HG02970 (cell line): ENCODE data around the gene MRPL37.

Experiments used
- ATAC-seq: cut with Tn5 transposase; IDR thresholded peaks from one replicate; pipeline ENCODE4 v1.9.1; 2021; ENCODE audit warnings: mild to moderate bottlenecking, moderate library complexity, moderate number of reproducible peaks; ENCODE audit not compliant: unreplicated experiment, low FRiP score

Gene MRPL37

DNA sequence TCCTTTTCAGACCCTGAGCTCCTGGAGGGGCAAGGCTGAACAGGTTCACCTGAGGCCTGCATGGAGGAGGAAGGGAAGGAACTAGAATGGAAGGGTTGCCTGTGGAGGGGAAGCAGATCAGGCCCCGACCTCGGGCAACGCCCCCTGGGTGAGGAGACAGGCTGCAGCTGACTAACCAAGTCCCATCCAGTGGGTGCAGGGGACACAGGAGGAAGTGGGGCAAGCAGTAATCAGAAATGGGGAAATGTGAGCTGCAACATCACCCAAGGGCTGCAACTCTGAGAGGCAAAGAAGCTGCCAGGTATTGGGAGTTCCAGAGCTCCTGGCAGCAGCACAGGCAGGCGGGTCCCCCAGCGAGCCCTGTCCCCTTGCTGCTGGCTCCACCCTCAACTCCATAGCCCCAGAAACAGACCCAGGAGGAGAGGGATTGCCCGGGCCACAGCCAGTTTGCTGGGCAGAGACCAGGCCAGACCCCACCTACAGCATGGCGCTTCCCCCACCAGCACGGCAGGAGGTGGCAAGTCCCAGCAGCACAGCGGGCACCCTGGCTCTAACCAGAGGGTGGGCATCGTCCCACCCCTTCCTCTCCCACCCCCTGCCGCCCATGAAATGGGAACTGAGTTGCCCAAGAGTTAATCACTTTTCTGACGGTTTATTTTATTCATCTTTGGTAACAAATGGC lies 38.5 kb downstream of the MRPL37 start:
- ATAC-seq: no peak

DNA sequence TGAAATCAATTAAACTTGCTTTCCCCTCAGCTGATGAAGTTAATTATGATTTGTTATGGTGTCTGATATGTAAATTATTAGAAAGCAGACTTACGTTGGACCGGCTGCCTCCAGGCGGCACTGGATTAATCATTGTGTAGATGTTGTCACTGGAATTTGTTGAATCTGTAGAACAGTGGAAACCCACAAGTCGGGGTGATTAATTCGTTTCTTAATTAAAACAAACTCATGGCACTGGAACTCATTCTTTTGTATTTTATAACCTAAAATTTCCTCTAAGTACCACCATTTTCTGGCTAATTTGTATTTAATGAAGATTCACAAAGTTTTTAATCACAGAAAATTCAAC lies 39.0 kb downstream of the MRPL37 start:
- no peak for ATAC-seq

DNA sequence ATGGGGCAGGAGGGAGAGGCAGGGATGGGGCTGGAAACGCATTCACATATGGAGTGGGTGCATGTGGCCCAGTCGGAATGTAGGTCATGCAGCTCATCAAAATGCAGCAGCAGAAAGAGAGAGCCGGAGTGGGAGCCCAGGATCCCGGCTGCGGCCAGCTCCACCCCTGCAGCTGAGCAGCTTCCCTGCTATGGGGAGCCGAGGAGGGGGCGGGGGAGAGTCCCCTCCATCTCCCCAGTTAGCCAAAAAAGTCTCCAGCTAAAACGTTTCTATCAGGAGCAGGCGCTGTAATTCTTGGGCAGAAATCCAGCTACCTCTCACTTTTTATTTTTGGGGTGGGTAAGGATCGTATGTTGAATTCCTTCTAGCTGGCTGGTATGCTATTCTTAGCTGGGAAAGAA lies 39.7 kb downstream of the MRPL37 start:
- ATAC-seq: no peak

DNA sequence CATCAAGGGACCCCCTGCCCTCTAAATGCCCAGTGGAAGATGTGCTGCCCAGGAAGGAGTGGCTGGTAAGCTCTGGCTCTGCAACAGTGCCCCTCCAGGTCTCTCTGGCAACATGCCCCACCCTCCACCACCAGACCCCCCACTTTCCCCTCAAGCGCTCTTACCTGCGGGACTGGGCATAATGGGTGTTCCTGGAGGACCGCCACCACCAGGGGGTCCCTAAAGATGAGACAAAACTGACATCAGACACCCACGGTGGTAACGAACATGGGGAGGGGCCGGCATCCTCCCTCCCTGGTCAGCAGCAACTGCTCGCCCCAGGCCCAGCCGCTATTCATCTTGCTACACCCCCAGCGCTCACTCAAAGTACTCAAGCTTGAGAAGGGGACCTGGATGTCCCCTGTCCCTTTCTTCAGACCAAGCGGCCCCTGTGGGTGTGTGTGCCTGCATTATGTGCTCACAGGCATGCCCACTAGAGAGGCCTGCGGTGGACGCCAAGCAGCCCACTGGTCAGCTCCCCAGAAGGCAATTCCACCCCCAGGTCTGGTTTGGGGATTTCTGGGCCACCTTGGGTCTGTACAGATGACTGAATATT lies 40.9 kb downstream of the MRPL37 start:
- ATAC-seq: no peak

DNA sequence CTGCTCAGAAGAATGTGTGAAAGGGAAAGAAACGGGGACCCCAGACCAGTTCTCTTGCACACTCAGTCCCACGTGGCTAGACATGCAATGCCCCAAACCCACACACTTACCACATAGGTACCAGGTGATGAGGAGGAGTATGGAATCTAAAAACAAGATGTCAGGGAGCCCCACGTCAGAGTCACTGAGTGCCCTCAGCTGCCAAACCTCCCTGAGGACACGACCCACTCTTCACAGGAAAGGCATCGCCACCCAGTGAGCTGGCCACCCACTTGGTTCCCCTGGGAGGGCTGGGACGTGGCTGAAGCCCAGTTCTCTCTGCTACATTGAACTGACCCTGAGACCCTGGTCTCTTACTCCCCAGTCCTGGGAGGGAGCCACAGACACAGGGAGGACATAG lies 41.4 kb downstream of the MRPL37 start:
- ATAC-seq: no peak

DNA sequence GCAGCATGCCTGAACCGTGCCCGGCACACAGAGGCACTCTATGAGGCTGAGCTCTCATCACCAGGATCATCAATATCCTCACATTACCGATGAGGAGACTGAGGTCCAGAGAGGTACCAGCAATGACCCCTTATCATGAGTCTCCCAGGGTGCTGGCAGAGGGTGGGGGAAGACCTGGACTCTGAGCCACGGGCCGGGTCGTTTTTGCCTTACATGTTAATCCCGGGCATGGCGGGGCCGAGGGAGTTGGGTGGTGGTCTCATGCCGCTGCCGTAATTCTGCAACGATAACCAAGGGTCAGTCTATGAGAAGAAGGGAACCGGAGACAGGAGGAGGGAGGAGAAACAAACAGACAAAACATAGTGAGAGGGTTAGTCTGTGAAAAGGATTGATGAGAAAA lies 43.1 kb downstream of the MRPL37 start:
- ATAC-seq: no peak

DNA sequence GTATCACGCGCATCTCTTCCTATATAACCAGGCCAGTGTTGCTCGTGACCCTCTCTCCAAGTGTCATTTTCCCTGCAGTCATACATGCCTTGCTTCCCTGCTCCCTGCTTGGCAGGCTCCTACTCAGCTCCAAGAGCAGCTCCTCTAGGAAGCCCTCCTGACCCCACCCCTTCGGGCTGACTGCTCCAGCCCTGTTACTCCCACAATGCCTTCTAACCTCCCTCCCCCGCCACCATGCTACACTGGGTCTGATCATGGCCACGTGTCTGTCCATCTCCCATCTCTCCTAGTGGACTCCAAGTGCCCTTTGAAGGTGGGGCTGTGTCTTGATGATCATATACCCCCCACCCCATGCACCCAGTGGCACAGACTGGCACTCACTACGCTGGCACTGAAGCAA lies 44.7 kb downstream of the MRPL37 start:
- no peak for ATAC-seq

DNA sequence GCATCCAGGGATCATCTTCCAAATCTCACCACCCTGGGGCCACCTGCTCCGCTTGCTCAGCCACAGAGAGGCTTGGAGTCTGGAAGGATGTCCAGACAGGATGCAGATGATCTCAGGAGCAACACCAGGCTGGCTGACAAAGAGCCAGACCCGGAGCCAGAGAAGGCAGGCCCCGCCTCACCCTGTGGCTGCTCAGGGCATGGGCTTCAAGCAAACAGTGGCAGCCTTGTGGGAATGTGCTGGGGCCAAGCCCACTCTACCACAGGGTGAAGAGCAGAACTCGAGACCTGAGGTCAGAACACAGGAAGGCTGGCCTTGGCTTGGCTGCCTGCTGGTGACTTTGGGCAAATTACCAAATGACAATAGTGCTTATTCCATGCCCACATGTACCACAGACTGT lies 45.5 kb downstream of the MRPL37 start:
- ATAC-seq: no peak

DNA sequence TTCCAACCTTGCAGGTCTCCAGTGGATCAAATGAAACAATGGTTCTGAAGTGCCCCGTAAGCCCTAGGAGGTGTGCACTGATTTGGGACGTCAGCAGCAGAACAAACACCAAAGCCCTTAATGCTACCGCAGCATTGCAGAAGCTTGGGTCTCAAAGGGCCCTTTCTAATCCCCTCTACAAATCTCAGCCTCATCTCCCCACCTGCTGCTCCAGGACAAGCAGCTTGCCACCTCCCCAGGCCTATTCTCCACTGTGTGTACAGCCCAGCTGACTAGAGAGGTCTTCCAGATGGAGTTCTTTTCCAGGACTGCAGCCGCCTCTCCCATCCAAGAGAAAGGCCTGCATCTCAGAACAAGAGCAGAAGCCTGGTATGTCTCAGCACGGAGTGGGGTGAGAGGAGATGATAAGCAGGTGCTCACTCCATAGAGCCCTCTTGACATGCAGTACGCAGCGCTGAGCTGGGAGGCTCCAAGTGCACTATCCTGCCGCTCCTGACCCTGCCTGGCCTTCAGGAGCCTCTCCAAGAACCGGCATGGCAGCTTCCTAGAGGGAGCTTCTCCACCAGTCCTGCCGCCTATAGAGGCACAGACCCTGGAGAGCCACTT lies 46.3 kb downstream of the MRPL37 start:
- no peak for ATAC-seq

DNA sequence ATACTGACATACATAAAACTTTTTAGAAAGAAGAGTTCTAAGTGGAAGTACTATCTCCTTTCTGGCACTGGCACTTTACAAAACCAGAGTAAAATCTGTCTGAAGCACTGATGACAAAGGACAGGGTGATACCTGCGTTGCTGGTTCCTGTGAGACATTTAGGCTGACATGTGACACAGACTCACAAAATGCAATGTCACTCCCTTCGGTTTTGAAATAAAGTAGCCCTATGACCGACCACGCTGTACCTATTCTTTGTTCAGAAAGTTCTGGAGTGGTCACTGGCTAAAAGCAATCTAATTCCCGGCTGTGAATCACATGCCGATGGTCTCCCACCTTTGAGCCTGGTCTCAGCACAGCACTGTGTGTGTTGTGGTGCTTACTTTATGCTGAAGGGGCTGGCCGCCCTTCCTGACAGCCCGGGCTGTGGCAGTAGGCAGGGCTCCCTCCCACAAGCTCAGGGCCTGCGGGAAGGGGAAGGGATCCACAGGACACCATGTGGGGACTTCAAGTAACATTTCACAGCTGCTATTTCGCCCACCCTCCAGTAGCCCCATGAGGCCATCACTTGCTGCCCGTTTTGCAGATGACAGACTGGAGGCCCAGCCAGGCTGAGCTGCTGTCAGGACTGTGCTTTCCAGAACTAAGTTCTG lies 48.0 kb downstream of the MRPL37 start:
- ATAC-seq: no peak

DNA sequence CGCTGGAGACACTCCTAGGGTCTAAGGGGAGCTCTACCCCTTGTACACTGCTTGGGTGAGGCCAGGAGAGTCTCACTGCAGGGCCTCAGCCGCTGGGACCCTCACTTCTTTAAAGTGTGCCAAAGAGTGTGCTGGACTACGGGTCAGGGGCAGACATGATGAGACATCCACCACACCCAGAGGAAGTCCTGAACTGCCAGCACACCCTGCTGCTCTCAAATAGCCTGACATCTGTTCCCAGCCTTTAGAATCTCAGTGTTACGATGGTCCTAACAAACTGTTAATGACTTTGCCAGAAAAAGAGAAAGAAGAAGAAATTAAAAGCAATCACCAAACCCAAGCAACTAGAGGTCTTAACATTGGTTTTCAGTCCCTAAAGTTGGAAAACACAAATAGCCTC lies 49.0 kb downstream of the MRPL37 start:
- no peak for ATAC-seq

DNA sequence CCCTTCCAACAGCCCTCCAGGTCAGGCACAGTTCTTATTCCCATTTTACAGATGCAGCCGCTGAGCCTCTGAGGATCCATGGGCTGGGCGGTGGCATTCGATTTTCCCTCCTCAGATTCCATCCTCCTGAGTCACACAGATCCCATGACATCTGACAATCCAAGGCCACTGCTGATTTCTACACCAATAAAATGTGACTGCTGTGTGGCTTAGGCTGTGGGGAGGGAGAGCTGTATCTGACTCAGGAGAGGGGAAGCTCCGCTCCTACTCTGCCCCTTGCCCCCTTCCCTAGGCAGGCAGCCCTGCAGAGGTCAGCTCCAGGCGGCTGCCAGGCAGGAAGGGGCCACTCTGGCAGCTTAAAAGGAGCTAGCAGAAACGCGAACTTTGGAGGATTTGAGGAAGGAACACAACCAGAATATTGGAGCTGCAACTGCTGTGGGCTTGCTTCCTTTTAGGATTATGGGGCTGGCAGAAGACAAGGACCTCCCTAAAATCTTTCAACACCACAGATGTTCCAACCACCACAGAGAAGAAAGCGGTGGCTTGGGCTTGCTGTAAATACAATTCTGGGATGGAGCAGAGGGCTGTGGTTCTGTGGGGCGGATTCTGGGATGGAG lies 50.0 kb downstream of the MRPL37 start:
- no peak for ATAC-seq

DNA sequence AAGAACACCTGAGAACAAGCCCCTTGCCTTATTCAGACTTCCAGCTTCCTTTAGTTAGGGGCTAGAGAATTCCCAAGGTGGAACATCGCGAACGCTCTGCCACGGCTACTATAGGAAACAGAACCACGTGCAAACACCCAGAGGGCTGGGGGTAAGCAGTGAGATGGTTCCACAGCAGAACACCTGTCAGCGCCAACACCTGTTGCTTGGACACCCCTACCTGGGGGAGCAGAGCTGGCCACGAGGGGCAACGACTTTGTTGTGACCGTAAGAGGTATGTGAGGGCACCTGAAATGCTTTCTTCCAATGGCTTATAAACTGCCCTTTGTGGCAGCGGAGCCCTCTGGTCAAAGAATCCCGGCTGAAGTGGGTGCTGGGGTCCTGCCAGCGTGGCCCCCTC lies 50.7 kb downstream of the MRPL37 start:
- ATAC-seq: no peak

DNA sequence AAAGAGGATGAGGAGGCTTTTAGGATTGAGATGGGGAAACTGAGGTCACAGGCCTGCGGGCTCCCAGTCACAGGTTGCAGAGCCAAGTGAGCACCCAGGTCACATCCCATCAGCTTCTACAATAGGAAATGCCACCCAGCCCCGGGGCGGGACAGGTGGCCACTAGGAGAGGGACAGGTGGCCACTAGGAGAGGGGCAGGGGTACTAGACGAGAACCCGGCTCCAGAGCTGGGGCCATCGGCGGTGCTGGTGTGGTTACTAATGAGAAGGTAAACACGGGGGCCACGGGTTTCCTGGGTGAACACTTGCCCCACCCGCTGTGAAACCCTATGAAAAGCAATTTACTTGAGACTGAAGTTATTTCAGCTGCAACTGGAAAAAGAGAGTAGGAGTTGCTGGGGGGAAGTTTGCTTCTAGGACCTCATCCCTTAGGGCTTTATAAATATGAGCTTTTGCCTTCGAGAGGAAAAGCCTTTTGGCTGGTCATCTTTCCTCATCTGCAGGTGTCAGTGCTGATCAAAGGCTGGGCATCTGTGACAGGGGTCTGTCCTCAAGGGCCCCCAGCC lies 52.5 kb downstream of the MRPL37 start:
- ATAC-seq: no peak

DNA sequence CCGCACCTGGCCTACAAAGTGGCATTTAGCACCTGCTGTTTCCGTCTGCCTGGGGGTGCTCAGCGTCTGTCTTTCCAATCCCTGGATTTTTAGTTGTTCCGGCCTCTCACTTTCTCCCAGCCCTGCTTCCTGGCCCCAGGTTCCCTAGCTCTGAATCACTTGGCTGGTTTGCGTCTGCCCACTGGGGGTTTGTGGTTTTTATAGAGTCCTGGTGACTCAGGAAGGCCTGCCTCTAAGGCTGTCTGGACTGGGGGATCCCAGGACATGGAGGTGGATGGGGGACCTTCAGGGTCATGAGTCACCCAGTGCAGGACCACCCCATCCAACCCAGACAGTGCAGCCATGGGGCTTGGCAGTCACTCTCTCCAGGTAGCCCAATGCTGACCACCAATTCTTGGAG lies 53.5 kb downstream of the MRPL37 start:
- ATAC-seq: no peak

DNA sequence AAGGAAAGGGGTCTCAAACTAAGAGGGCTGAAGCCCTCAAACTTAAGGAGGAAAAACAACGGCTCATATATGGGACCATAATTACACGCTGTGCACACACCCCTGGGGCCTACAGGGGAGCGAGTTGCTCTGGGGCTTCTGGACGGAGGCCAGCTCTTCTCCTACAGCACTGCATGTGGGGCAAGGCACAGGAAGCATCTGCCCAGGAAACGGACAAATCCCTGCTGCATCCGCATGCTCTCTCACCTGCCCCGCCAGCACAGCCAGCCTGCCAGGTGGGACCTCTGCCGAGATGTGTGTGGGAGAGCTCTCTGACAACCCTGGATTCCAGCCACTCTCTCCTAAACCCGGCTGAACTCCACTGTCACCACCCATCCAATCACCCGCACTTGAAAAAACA lies 54.1 kb downstream of the MRPL37 start:
- ATAC-seq: no peak

DNA sequence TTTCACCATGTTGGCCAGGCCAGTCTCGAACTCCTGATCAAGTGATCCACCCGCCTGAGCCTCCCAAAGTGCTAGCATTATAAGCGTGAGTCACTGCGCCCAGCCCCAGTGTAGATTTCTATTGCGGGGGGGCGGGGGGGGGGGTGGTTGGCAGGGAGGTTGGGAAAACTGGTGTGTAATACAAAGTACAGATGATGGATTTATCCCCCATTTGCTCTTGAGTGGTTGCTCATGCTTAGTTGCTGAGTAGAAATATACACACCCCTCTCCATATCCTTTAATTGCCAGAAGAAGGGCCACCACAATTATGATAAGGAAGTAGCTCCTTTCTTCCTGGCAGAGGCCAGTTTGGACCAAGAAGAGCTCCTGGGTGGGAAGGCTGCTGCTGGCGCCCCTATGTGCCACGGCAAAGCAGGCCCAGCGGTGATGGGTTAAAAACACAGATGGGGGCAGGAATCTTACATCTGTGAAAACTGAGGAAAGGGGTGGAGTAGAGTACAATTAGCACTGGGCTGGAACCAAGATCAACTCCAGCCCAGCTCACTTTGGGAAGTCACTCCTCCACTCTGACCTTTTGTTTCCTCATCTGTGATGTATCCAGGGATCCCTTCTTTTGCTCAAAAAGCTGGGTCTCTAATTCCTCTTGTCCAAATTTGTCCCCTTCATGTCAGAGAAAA lies 55.2 kb downstream of the MRPL37 start:
- no peak for ATAC-seq

DNA sequence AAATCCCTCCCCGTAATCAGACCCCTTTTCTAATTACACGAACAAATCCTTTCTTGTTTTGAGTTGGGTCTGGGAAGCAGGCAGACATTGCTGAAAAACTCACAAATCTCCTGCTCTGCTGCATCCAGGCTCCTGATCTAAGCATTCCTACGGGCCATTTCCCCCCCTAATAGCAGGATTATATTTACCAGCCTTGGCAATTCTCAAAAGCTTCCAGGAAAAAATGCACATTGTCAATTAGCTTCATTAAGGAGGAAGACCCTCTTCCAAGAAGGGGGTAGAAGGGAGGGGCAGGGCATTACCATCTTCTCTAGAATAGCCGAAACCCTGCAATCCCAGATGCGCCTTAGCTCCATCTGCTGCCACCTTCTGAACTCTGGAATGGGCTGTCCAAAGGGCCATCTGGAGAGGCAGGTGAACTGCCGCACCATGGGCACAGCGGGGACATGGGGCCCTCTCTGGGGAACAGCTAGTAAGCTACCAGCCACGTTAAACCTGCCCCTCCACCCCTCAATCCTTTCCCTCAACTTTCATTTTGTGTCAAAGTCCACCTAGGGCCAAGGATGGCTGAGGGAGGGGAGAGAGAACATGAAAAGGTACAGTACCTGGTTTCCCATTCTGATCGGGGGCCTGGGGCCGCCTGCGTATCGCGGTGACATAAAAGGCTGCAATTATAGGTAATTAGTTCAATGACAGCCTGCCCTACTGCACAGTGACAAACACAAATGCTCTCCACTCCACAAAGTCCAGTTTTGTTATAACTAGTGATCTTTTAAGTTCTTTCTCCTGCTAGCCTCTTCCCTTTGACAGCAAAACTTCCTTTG lies 56.8 kb downstream of the MRPL37 start:
- ATAC-seq: no peak

DNA sequence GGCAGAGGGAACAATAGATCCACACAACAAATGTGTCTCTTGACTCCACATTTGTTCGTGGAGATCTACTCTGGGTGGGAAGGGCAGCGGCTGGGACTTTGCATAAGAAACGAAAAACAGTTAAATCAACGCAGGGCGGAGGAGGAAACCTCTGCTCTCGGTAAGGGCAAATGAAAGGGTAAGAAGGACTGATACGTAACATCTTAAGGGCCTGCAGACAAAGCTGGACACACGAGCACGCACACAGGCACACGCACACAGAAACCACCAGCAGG lies 57.3 kb downstream of the MRPL37 start:
- ATAC-seq: no peak

DNA sequence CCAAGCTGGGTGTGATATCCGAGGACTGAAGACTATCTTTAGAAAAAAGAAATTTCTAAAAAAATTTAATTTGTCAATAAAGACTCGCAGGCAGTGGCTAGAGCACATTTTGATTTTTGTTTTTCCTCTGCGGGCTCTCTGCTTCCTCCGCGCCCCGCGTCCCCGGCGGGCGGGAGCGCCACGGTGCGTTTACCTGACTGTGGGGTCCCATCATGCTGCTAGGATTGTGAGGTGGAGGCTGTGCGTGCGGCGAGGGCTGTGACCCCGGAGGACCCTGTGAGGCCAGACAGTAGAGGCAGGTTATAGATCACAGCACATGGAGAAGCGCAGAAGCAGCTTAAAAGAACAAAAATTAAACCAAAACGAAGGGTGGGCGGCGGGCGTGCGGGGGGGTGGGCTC lies 57.9 kb downstream of the MRPL37 start:
- no peak for ATAC-seq
